ENCODE data around the gene COPS8. TPM values are rescaled to one million over a fixed set of nuclear protein-coding genes. Genes with fewer than 3 reads are reported as not detected.
A peak's percentile ranks its signal among the peaks of the same experiment; 100 is the strongest.

COPS8 gene
- polyA plus RNA-seq, 1 of the 3 experiments (the other 2 are of a cell fraction): 107 TPM

- TF ChIP-seq USF2 (IDR thresholded peaks at IDR 0.05; ENCODE audit: borderline replicate concordance, low read depth, low read length): no peak
- no peak for TF ChIP-seq MEF2A (IDR thresholded peaks at IDR 0.05; ENCODE audit: borderline replicate concordance, low read depth)
- no peak for TF ChIP-seq REST (IDR thresholded peaks at IDR 0.05; ENCODE audit: low read depth, low read length)
- TF ChIP-seq GABPA (IDR thresholded peaks at IDR 0.05; ENCODE audit: low read depth): no peak
- TF ChIP-seq TCF12 (IDR thresholded peaks at IDR 0.05): peak; percentile 77
- 0 out of 2 replicates have a peak, but pooled peaks have one; percentile 38 for TF ChIP-seq MAX (IDR thresholded peaks at IDR 0.05; ENCODE audit: low read depth)
These were observed 12.4 kb downstream of the COPS8 start (continued) for GRCh38 chr2:237097911-237098702.

- H4K20me1 ChIP-seq (ENCODE audit: insufficient read depth): no peaks in the 10 kb centered on the region
- H3K27me3 ChIP-seq (ENCODE audit: insufficient read depth): no peaks in the 10 kb centered on the region
- H3F3A ChIP-seq (replicated peaks; ENCODE audit: insufficient read depth): peaks cover 30% of the 10 kb centered on the region
- ChIA-PET POLR2A (no interaction called here), CTCF (interaction anchor here (0.6 to 2.1 kb wide), 2 partner anchors 472 to 540 kb away, joined by 3 to 6 read pairs; no protein-coding TSS in a partner anchor)
- TF ChIP-seq FOSL2 (IDR thresholded peaks at IDR 0.05; ENCODE audit: borderline replicate concordance, low read depth) (no peak), GABPA (IDR thresholded peaks at IDR 0.05; ENCODE audit: low read depth) (no peak), RCOR1 (IDR thresholded peaks at IDR 0.05; ENCODE audit: low read length) (no peak), MEF2A (IDR thresholded peaks at IDR 0.05; ENCODE audit: borderline replicate concordance, low read depth) (no peak), USF2 (IDR thresholded peaks at IDR 0.05; ENCODE audit: borderline replicate concordance, low read depth, low read length) (no peak), MAX (IDR thresholded peaks at IDR 0.05; ENCODE audit: low read depth) (no peak), RAD21 (IDR thresholded peaks at IDR 0.05; ENCODE audit: low read length) (no peak)
- 0 out of 4 replicates have a peak, but pooled peaks cover 0 to 16% of the 10 kb centered on the region in 2 experiments for H3K4me1 ChIP-seq (ENCODE audit: control insufficient read depth in 1 of 2, insufficient read depth in 2 of 2, low read depth in 1 of 2, low read length in 1 of 2)
- no peak overlapping the region for H3K4me2 ChIP-seq
- no peak for DNase-seq
- no peak overlapping the region for H3K27ac ChIP-seq (ENCODE audit: low read depth in 2 of 2, low read length in 1 of 2)
- H3K9me2 ChIP-seq: no peaks in the 10 kb centered on the region
- H3K9me3 ChIP-seq: no peaks in the 10 kb centered on the region
- no peak overlapping the region for H3K9ac ChIP-seq
- no peak overlapping the region for H2AFZ ChIP-seq (ENCODE audit: low read depth)
- peaks cover 16% of the 10 kb centered on the region for H3K79me2 ChIP-seq (ENCODE audit: insufficient read depth)
- H3K36me3 ChIP-seq (replicated peaks in 1 of 2; ENCODE audit: control insufficient read depth in 1 of 2, insufficient read depth in 2 of 2, low read length in 1 of 2): peaks cover 74 to 95% of the 10 kb centered on the region in 2 experiments
- 78% methylated on average over 3 of the region's 3 CpGs for WGBS (ENCODE audit: low lambda C conversion rate)
- no peak overlapping the region for H3K4me3 ChIP-seq (ENCODE audit: low read depth in 2 of 2, low read length in 1 of 2)
These were observed 14.1 kb downstream of the COPS8 start for GRCh38 chr2:237099804-237100203.

Data from SK-N-SH (cell line).